Body of pancreas (tissue), 4 donors: ENCODE data around the gene TUFT1. TPM values are rescaled to one million over a fixed set of nuclear protein-coding genes. Genes with fewer than 3 reads are reported as not detected.

Source experiments
- ATAC-seq: fragments of 150-250 bp; one replicate; pipeline ENCODE4 v1.9.1; 2016
- DNase-seq, 4 donors: peaks; one replicate each; pipeline ENCODE4 v3.0.0-alpha.2; 2019
- H3K27ac ChIP-seq, 4 donors: fragments of 200-600 bp; sonication (generic); 1 replicate in 3 of 4; 2 replicates in 1 of 4; pipeline versions ENCODE4 v1.5.1 to v1.6.1; 2016 to 2019; ENCODE audit warnings: mild to moderate bottlenecking in 1 of 4, mixed read lengths in 1 of 4, moderate library complexity in 1 of 4
- H3K27me3 ChIP-seq, 2 donors: fragments of 200-600 bp; sonication (generic); one replicate each; pipeline ENCODE4 v1.6.0; 2016; ENCODE audit warnings: mild to moderate bottlenecking in 1 of 2
- H3K36me3 ChIP-seq, 2 donors: fragments of 200-600 bp; sonication (generic); replicated peaks in 1 of 2; 2 replicates each; pipeline ENCODE4 v1.5.1; 2016; ENCODE audit warnings: low read depth in 2 of 2; ENCODE audit not compliant: insufficient read depth in 1 of 2
- H3K4me1 ChIP-seq: fragments of 200-600 bp; sonication (generic); one replicate; pipeline ENCODE4 v1.6.0; 2016
- H3K4me3 ChIP-seq, 2 donors: fragments of 200-600 bp; sonication (generic); 1 replicate in 1 of 2; 2 replicates in 1 of 2; pipeline ENCODE4 v1.5.1; 2016 to 2019
- H3K9me3 ChIP-seq, 3 donors: fragments of 200-600 bp; sonication (generic); 1 replicate in 2 of 3; 2 replicates in 1 of 3; pipeline ENCODE4 v1.5.1; 2016
- CTCF ChIP-seq, 7 experiments: fragments of 450-650 bp in 4 of 7; fragments of 200-600 bp in 3 of 7; sonication (generic) in 3 of 7; IDR thresholded peaks; one replicate each; pipeline ENCODE4 v1.5.1; 2016 to 2019; ENCODE audit warnings: antibody characterized with exemption in 7 of 7
- POLR2A ChIP-seq, 3 donors: fragments of 450-650 bp; IDR thresholded peaks; one replicate each; pipeline ENCODE4 v1.6.1; 2016; ENCODE audit warnings: antibody characterized with exemption in 3 of 3, mild to moderate bottlenecking in 2 of 3
- WGBS, 2 donors: methylation state at CpG; one replicate each; pipeline ENCODE4 v1.1.5; 2017; 5-methylcytosine and 5-hydroxymethylcytosine counted together
- intact Hi-C: fragments of 100-400 bp; cut with DNase I; formaldehyde crosslinking; loops from one replicate; pipeline ENCODE4 v1.15.1; 2023
- total RNA-seq, 2 donors: library from RNA; depleted of rRNA; stranded (reverse); fragments of >200 nt; gene quantifications; one replicate each; pipeline ENCODE4 v1.1.0, GENCODE V29; 2016

TUFT1 gene
- total RNA-seq, 2 donors from 2014 or later = 10.9 to 17.1 TPM

- TF ChIP-seq POLR2A (IDR thresholded peaks at IDR 0.05) = no peak
- ATAC-seq = no peak
- intact Hi-C loops = no loop called here
- no peak overlapping the region for H3K4me3 ChIP-seq
- no peak for DNase-seq
- no peaks in the 10 kb centered on the region for H3K9me3 ChIP-seq
- H3K4me1 ChIP-seq = peaks cover 34% of the 10 kb centered on the region
- H3K27me3 ChIP-seq = no peaks in the 10 kb centered on the region
- H3K36me3 ChIP-seq = no peaks in the 10 kb centered on the region
- WGBS, 2 donors = 82 to 86% methylated on average over 15 of the region's 15 CpGs
- no peak overlapping the region for H3K27ac ChIP-seq
These were observed 30.6 kb upstream of the TUFT1 start for GRCh38 chr1:151509350-151510019.

- peak overlapping the region in 1 of 4 donors; percentile 91 for H3K27ac ChIP-seq
- H3K4me1 ChIP-seq = peaks cover 39% of the 10 kb centered on the region
- H3K36me3 ChIP-seq = no peaks in the 10 kb centered on the region
- TF ChIP-seq POLR2A (IDR thresholded peaks at IDR 0.05) (no peak), CTCF (IDR thresholded peaks at IDR 0.05) (no peak)
- intact Hi-C loops = no loop called here
- ATAC-seq (no peak), DNase-seq (no peak)
- H3K9me3 ChIP-seq = no peaks in the 10 kb centered on the region
- 35 to 52% methylated on average over 8 to 9 of the region's 9 CpGs for WGBS, 2 donors
- H3K4me3 ChIP-seq = no peak overlapping the region
- H3K27me3 ChIP-seq = no peaks in the 10 kb centered on the region
These were observed 30.1 kb upstream of the TUFT1 start for GRCh38 chr1:151510020-151510405.

- 5% methylated on average over 10 of the region's 10 CpGs for WGBS, 2 donors
- TF ChIP-seq CTCF (IDR thresholded peaks at IDR 0.05) (no peak), POLR2A (IDR thresholded peaks at IDR 0.05) (no peak)
- H3K27ac ChIP-seq = peak overlapping the region; percentile 91 to 100 (median 96)
- DNase-seq = no peak
- no peaks in the 10 kb centered on the region for H3K36me3 ChIP-seq
- no peaks in the 10 kb centered on the region for H3K27me3 ChIP-seq
- peaks cover 45% of the 10 kb centered on the region for H3K4me1 ChIP-seq
- ATAC-seq = no peak
- intact Hi-C loops = no loop called here
- H3K4me3 ChIP-seq = peak overlapping the region in 1 of 2 donors; percentile 86
- no peaks in the 10 kb centered on the region for H3K9me3 ChIP-seq
These were observed 29.5 kb upstream of the TUFT1 start for GRCh38 chr1:151510614-151510956.

- peak; percentile 91 to 95 (median 95) for DNase-seq
- Histone ChIP-seq H3K36me3 (no peaks in the 10 kb centered on the region), H3K27ac (peak within 1 kb of the TSS; percentile 91 to 100 (median 96)), H3K4me1 (peaks cover 50% of the 10 kb centered on the region), H3K27me3 (no peaks in the 10 kb centered on the region), H3K4me3 (peak within 1 kb of the TSS; percentile 64 to 86), H3K9me3 (no peaks in the 10 kb centered on the region)
- peak; percentile 78 for ATAC-seq
- TF ChIP-seq CTCF (IDR thresholded peaks at IDR 0.05) (no peak), POLR2A (IDR thresholded peaks at IDR 0.05) (peak; percentile 48 to 68 (median 63))
- intact Hi-C loops = no loop called here
- WGBS, 2 donors = 0 to 1% methylated on average over 10 to 44 of the region's 68 CpGs
These were observed 29.0 kb upstream of the TUFT1 start, which contains the start of gene CGN for GRCh38 chr1:151510957-151511635. CGN (plus strand) TSS chr1:151511387; CDS start chr1:151518520, 7,133 bp downstream.

GRCh38 chr1:151511636-151512215 is 28.4 kb upstream of the TUFT1 start:
- Histone ChIP-seq H3K27me3 (no peaks in the 10 kb centered on the region), H3K4me3 (peak overlapping the region; percentile 64 to 86), H3K36me3 (no peaks in the 10 kb centered on the region), H3K27ac (peak overlapping the region; percentile 91 to 100 (median 96)), H3K9me3 (no peaks in the 10 kb centered on the region), H3K4me1 (peaks cover 56% of the 10 kb centered on the region)
- intact Hi-C loops = no loop called here
- 1 to 4% methylated on average over 7 to 23 of the region's 23 CpGs for WGBS, 2 donors
- TF ChIP-seq POLR2A (IDR thresholded peaks at IDR 0.05) (peak in 2 of 3 donors; percentile 39 to 45), CTCF (IDR thresholded peaks at IDR 0.05) (peak in 4 of 7 experiments; percentile 6 to 40 (median 22))
- DNase-seq = peak; percentile 66 to 75 (median 74)
- peak; percentile 11 for ATAC-seq
